H1 (cell line): ENCODE results near the gene OR51B6. TPM values are rescaled to one million over a fixed set of nuclear protein-coding genes. Genes with fewer than 3 reads are reported as not detected.

Source experiments
- CHD1 ChIP-seq: IDR thresholded peaks from 2 replicates; pipeline ENCODE4 v1.6.1; 2012; ENCODE audit warnings: low read depth, low read length, improper control_type of control experiment
- CHD2 ChIP-seq: IDR thresholded peaks from 2 replicates; pipeline ENCODE4 v1.6.1; 2012; ENCODE audit warnings: low read length, improper control_type of control experiment
- polyA plus RNA-seq, 7 experiments: library from polyadenylated mRNA; depleted of rRNA in 3 of 7; stranded (reverse) in 5 of 7; unstranded in 2 of 7; fragments of >200 nt in 5 of 7; fragments of 200-250 nt in 2 of 7; gene quantifications; 1 replicate in 5 of 7; 2 replicates in 1 of 7; 4 replicates in 1 of 7; pipeline versions ENCODE4 v1.2.1 to v1.2.3, GENCODE V29; 2011 to 2013; ENCODE audit warnings: missing spikeins in 2 of 7, mixed read lengths in 2 of 7
- total RNA-seq: library from RNA; stranded (reverse); fragmentation: NEBNext Ultra II Directional; extraction: Animal tissue kit (Norgen Biotek cat#: 25700); gene quantifications from 2 replicates; pipeline ENCODE4 v1.2.1, GENCODE V29; 2021

Gene OR51B6
- total and polyA plus RNA-seq, 2 of the 8 experiments (the other 6 are each of a cell fraction or from before 2014, with no cell fraction given), result not detected

- TF ChIP-seq CHD1 (no peak), CHD2 (no peak)
Observed at GRCh38 chr11:5363679-5364078, 12.4 kb downstream of the OR51B6 start (continued).
